Naive B cell (primary cell): ENCODE data around the gene KANSL1. TPM values are rescaled to one million over a fixed set of nuclear protein-coding genes. Genes with fewer than 3 reads are reported as not detected.
A peak's percentile ranks its signal among the peaks of the same experiment; 100 is the strongest.

ENCODE experiments used
- ATAC-seq, 2 donors: fragments of 150-1000 bp; cut with Tn5 transposase; 2 replicates each; pipeline ENCODE4 v1.10.0; 2021; ENCODE audit warnings: low read depth in 2 of 2, mild to moderate bottlenecking in 2 of 2, moderate library complexity in 2 of 2
- DNase-seq: peaks from one replicate; pipeline ENCODE4 v3.0.0; 2022
- H3K27ac Mint-ChIP-seq, 6 donors: one replicate each; pipeline ENCODE4 v1.8.0; 2020 to 2022; ENCODE audit warnings: mild to moderate bottlenecking in 6 of 6, mixed read lengths in 6 of 6, moderate library complexity in 5 of 6, inconsistent platforms in 2 of 6
- H3K27me3 Mint-ChIP-seq, 3 donors: one replicate each; pipeline ENCODE4 v1.8.0; 2021 to 2022; ENCODE audit warnings: mixed read lengths in 3 of 3, mild to moderate bottlenecking in 1 of 3
- H3K36me3 Mint-ChIP-seq, 2 donors: one replicate each; pipeline ENCODE4 v1.8.0; 2020 to 2022; ENCODE audit warnings: mixed read lengths in 2 of 2, inconsistent platforms in 1 of 2, mild to moderate bottlenecking in 1 of 2
- H3K4me1 Mint-ChIP-seq, 3 donors: one replicate each; pipeline ENCODE4 v1.8.0; 2020 to 2022; ENCODE audit warnings: mixed read lengths in 3 of 3, inconsistent platforms in 1 of 3, mild to moderate bottlenecking in 1 of 3, moderate library complexity in 1 of 3
- H3K4me3 Mint-ChIP-seq, 8 donors: one replicate each; pipeline ENCODE4 v1.8.0; 2020 to 2022; ENCODE audit warnings: mild to moderate bottlenecking in 8 of 8, mixed read lengths in 8 of 8, moderate library complexity in 8 of 8, inconsistent platforms in 2 of 8
- H3K9me3 Mint-ChIP-seq, 7 donors: one replicate each; pipeline ENCODE4 v1.8.0; 2020 to 2022; ENCODE audit warnings: mixed read lengths in 7 of 7, mild to moderate bottlenecking in 5 of 7, inconsistent platforms in 2 of 7, moderate library complexity in 1 of 7
- polyA plus RNA-seq, 6 donors: library from polyadenylated mRNA; unstranded; fragments of 300-500 nt; fragmentation: Illumina TruSeq; gene quantifications; one replicate each; pipeline ENCODE4 v1.2.3, GENCODE V29; 2021; ENCODE audit warnings: low read depth in 6 of 6

Gene KANSL1
- polyA plus RNA-seq, 6 donors from 2014 or later, result 5.8 to 27.5 (median 16.5) TPM

DNA sequence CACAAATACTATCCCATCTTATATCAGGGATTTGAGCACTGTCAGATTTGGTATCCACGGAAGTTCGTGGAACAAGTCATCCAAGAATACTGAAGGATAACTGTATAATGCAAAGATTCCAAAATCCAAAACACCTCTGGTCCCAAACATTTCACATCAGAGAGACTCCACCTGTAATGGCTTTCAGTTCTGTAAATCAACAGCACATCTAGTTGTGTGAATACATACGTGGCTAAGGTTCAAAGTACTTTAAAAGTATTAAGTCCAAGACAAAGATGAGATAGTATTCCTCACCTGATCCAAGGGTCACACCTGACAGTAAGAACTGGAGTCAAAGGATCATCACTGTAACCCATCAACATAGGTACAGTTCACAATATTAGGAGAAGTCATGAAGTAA lies 54.8 kb downstream of the KANSL1 start:
- H3K4me1 Mint-ChIP-seq, result peaks cover 76 to 94% (median 85%) of the 10 kb centered on the region in 3 donors
- H3K9me3 Mint-ChIP-seq, result no peaks in the 10 kb centered on the region
- no peak for ATAC-seq
- H3K27ac Mint-ChIP-seq, result peak overlapping the region in 2 of 6 donors; percentile 11 to 61
- H3K27me3 Mint-ChIP-seq, result no peaks in the 10 kb centered on the region
- H3K4me3 Mint-ChIP-seq, result peak overlapping the region in 1 of 8 donors; percentile 23
- DNase-seq, result no peak
- H3K36me3 Mint-ChIP-seq, result no peaks in the 10 kb centered on the region

DNA sequence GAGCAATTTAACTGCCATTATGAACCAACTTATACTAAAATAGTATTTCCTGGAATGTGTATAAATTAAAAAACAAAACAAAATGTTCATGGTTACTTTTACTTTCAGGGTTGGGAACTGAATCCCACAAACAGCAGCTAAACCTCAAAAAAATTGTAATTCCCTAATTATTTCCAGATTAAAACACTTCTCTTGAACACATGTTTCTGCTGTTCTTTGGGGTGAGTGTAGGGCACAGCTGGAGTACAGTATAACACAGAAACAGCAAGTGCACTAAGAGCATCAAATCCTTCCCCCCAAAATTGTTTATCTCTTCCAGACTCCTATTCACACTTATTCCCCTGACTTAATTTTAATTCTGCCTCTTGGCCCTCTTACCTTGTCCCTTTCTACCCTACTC lies 56.4 kb downstream of the KANSL1 start:
- DNase-seq (no peak), ATAC-seq (no peak)
- peaks cover 80 to 96% (median 94%) of the 10 kb centered on the region in 3 donors for H3K4me1 Mint-ChIP-seq
- H3K9me3 Mint-ChIP-seq, result no peaks in the 10 kb centered on the region
- no peaks in the 10 kb centered on the region for H3K36me3 Mint-ChIP-seq
- peak overlapping the region in 1 of 8 donors; percentile 40 for H3K4me3 Mint-ChIP-seq
- no peaks in the 10 kb centered on the region for H3K27me3 Mint-ChIP-seq
- peak overlapping the region in 2 of 6 donors; percentile 5 to 27 for H3K27ac Mint-ChIP-seq

DNA sequence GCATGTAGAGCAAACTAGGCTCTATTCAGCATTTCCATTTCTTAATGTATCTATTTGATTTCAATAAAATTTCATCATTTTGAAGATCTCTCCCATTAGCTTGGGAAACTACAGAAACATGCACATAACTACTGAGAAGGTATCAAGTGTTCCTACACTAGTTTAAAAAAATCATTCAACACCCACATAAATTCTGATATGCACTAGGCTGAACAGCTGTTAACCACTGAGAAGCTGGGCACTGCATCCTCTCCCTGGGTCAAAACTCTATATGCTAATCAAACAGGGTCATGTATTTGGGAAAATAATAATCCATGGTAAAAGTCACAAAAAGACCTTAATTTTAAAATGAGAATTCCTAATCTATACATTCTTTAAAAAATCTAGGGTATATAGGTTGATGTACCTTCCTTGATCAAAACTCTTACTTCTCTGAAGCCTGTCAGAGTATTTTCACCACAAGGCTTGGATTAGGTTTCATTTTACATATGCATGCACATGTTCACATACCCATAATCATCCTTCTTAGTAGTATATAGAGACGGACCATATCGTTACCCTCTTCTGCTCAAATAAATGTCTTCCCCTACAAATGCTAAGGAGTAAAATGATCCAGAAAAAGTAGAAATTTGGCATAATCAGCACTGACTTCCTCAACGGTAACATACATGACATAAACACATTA lies 57.2 kb downstream of the KANSL1 start:
- Mint-ChIP-seq H3K4me1 (peaks cover 78 to 95% (median 90%) of the 10 kb centered on the region in 3 donors), H3K4me3 (peak overlapping the region in 1 of 8 donors; percentile 2), H3K36me3 (no peaks in the 10 kb centered on the region), H3K27me3 (no peaks in the 10 kb centered on the region), H3K9me3 (no peaks in the 10 kb centered on the region), H3K27ac (peak overlapping the region in 1 of 6 donors; percentile 24)
- ATAC-seq (no peak), DNase-seq (no peak)

DNA sequence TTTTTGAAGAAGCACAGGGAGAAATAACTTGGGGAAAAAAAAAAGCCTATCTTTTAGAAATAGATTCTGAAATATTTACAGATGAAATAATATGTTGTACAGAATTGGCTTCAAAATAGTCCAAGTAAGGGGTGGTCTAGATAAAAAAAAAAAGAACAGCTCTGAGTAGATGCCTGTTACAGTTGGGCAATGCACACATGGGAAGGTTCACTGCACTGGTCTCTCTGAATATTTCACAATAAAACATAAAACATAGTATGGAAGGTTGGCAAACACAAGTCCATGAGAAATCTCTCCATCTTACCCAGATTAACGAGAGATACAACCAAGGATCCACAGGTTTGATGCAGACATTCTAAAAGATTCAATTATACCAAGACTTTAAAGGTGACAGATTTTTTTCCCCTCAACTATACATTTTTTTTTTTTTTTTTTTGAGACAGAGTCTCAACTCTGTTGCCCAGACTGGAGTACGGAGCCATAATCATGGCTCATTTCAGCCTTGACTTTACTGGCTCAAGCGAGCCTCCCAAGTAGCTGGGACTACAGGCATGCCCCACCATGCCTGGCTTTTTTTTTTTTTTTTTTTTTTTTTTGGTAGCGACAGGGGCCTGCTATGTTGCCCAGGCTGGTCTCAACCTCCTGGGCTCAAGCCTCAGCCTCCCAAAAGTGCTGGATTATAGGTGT lies 58.0 kb downstream of the KANSL1 start:
- DNase-seq (no peak), ATAC-seq (no peak)
- Mint-ChIP-seq H3K27me3 (no peaks in the 10 kb centered on the region), H3K9me3 (no peaks in the 10 kb centered on the region), H3K4me3 (no peak overlapping the region), H3K4me1 (peaks cover 79 to 95% (median 90%) of the 10 kb centered on the region in 3 donors), H3K36me3 (no peaks in the 10 kb centered on the region), H3K27ac (peak overlapping the region in 2 of 6 donors; percentile 14 to 55)

DNA sequence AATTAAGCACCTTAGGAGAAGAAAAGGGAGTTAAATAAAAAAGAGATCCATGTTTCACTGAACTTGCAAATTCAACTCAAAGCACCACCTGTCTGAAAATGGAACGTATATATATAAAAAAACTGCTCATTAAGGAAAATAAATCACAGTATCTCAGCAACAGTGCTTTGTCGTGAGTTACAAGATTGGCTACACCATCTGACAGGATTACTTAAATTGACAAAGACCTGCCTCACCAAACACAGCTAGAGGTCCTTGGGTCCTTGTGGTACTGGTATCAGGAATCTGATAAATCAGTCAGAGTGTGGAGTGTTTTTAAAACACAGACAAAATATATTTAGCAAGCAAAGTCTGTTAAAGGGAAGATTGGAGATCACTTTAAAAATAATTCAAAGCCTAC lies 63.9 kb downstream of the KANSL1 start:
- Mint-ChIP-seq H3K9me3 (peaks cover 0 to 3% (median 0%) of the 10 kb centered on the region in 7 donors), H3K4me3 (peak overlapping the region in 1 of 8 donors; percentile 44), H3K27me3 (no peaks in the 10 kb centered on the region), H3K27ac (peak overlapping the region in 5 of 6 donors; percentile 11 to 57 (median 42)), H3K4me1 (peaks cover 66 to 83% (median 67%) of the 10 kb centered on the region in 3 donors), H3K36me3 (no peaks in the 10 kb centered on the region)
- no peak for ATAC-seq
- no peak for DNase-seq

DNA sequence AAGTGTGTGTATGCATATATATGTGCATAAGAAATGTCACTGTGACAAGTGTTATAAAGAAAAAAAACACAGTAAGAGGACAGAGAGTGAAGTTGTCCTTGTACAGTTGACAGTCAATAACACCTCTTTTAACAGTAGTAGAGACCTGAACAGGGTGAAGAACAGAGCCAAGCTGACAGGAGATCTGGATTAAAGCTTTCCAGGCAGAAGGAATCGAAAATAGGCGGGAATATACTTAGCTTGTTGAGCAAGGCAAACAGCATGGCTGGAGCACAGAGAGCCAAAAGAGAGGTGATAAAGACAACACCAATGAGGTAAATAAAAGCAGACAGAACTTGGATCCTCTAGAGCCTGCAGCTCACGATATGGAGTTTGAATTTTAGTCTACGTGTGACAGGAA lies 64.8 kb downstream of the KANSL1 start:
- DNase-seq (no peak), ATAC-seq (no peak)
- Mint-ChIP-seq H3K4me3 (peak overlapping the region in 1 of 8 donors; percentile 11), H3K4me1 (peaks cover 59 to 85% (median 63%) of the 10 kb centered on the region in 3 donors), H3K9me3 (peaks cover 0 to 3% (median 0%) of the 10 kb centered on the region in 7 donors), H3K36me3 (no peaks in the 10 kb centered on the region), H3K27ac (peak overlapping the region in 5 of 6 donors; percentile 2 to 76 (median 17)), H3K27me3 (no peaks in the 10 kb centered on the region)

DNA sequence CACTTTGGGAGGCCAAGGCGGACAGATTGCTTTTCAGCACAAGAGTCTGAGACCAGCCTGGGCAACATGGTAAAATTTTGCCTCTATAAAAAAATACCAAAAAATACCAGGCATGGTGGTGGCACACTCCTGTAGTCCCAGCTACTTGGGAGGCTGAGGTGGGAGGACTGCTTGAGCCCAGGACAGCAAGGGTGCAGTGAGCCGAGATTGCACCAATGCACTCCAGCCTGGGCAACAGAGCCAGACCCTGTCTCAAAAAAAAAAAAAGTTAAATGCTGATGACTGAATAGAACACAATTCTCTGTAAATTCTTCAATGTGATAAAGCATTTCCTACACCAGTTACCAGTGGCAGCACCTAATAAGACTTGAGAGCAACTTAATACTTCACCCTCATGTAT lies 65.7 kb downstream of the KANSL1 start:
- H3K4me1 Mint-ChIP-seq, result peaks cover 55 to 84% (median 60%) of the 10 kb centered on the region in 3 donors
- DNase-seq (no peak), ATAC-seq (no peak)
- H3K27ac Mint-ChIP-seq, result peak overlapping the region in 3 of 6 donors; percentile 66 to 83 (median 76)
- H3K4me3 Mint-ChIP-seq, result no peak overlapping the region
- H3K36me3 Mint-ChIP-seq, result no peaks in the 10 kb centered on the region
- peaks cover 0 to 3% (median 0%) of the 10 kb centered on the region in 7 donors for H3K9me3 Mint-ChIP-seq
- H3K27me3 Mint-ChIP-seq, result no peaks in the 10 kb centered on the region

DNA sequence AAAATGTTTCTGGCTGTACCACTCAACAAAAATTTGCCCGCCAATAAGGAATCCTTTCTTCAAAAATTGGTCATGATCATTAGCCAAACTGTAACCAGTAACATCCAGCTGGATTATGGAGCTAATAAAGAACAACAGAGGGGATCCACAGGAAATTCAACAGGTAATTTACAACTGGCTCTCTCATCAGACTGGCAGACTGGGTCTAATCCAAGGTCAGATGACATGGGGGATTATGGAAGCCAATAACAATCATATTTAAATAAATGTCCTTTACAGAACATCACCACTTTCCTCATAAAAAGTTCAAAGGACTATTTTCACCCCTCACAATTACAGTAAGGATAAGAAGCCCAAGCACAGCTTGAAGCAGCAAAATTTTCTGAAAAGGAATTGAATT lies 66.4 kb downstream of the KANSL1 start:
- no peaks in the 10 kb centered on the region for H3K36me3 Mint-ChIP-seq
- DNase-seq (no peak), ATAC-seq (no peak)
- H3K4me1 Mint-ChIP-seq, result peaks cover 55 to 84% (median 60%) of the 10 kb centered on the region in 3 donors
- no peak overlapping the region for H3K4me3 Mint-ChIP-seq
- no peaks in the 10 kb centered on the region for H3K27me3 Mint-ChIP-seq
- H3K27ac Mint-ChIP-seq, result peak overlapping the region in 2 of 6 donors; percentile 32 to 66
- peaks cover 0 to 3% (median 0%) of the 10 kb centered on the region in 7 donors for H3K9me3 Mint-ChIP-seq

DNA sequence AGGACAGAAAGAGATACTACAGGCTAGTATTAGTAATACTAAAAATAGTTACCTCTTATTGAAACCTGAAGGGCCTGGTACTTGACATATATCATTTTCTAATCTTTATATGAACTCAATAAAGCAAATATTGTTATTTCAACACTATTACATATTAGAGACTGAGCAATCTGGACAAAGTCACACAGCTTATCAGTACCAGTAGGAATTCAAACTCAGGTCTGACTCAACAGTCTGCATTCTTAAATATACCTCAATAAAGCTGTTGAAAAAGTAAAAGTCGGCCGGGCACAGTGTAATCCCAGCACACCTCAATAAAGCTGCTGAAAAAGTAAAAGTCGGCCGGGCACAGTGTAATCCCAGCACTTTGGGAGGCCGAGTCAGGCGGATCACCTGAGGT lies 67.4 kb downstream of the KANSL1 start:
- Mint-ChIP-seq H3K4me1 (peaks cover 59 to 85% (median 63%) of the 10 kb centered on the region in 3 donors), H3K4me3 (no peak overlapping the region), H3K9me3 (peaks cover 0 to 3% (median 0%) of the 10 kb centered on the region in 7 donors), H3K36me3 (no peaks in the 10 kb centered on the region), H3K27ac (no peak overlapping the region), H3K27me3 (no peaks in the 10 kb centered on the region)
- DNase-seq (no peak), ATAC-seq (no peak)

DNA sequence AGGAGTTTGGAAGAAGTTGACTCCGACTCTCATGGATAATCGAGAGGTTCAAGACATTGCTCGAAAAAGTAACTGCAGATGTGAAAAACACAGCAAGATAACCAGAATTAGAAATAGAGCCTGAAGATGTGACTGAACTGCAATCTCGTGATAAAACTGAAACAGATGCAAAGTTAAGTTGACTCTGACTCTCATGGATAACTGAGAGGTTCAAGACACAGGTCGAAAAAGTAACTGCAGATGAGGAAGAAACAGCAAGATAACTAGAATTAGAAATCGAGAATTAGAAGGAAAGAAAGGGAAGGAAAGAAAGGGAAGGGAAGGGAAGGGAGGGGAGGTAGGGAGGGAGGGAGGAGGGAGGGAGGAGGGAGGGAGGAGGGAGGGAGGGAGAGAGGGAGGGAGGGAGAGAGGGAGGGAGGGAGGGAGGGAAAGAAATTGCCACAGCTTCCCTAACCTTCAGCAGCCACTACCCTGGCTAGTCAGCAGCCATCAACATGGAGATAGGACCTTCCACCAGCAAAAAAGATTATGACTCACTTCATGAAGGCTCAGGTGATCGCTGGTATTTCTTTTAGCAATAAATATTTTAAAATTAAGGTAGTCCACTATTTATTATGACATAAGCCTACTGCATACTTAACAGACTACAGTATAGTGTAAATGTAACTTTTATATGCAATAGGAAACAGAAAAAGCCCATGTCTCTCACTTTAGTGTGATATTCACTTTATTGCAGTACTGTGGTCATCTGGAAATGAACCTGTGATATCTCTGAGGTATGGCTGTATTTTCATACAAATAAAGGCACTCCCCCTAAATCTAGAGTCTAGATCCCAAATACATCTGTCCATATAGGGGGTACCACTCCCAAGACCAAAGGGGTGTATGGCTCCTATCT lies 68.3 kb downstream of the KANSL1 start:
- peak overlapping the region in 3 of 6 donors; percentile 26 to 64 (median 49) for H3K27ac Mint-ChIP-seq
- H3K4me3 Mint-ChIP-seq, result peak overlapping the region in 1 of 8 donors; percentile 5
- DNase-seq, result no peak
- peaks cover 57 to 81% (median 61%) of the 10 kb centered on the region in 3 donors for H3K4me1 Mint-ChIP-seq
- peaks cover 0 to 3% (median 0%) of the 10 kb centered on the region in 7 donors for H3K9me3 Mint-ChIP-seq
- H3K36me3 Mint-ChIP-seq, result no peaks in the 10 kb centered on the region
- H3K27me3 Mint-ChIP-seq, result no peaks in the 10 kb centered on the region
- no peak for ATAC-seq

DNA sequence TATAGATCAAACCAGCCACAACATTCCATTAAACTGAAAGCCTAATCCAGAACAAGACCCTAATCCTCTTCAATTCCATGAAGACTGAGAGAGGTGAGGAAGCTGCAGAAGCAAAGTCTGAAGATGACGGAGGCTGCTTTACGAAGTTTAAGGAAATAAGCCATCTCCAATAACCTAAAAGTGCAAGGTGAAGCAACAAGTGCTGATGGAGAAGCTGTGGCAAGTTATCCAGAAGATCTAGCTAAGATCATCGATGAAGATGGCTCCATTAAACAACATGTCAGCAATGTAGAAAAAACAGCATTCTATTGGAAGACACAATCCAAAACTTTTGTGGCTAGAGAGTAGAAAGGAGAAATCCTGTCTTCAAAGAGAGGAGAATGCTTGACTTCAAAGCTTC lies 69.6 kb downstream of the KANSL1 start:
- Mint-ChIP-seq H3K27ac (peak overlapping the region in 1 of 6 donors; percentile 3), H3K36me3 (no peaks in the 10 kb centered on the region), H3K27me3 (no peaks in the 10 kb centered on the region), H3K4me3 (no peak overlapping the region), H3K9me3 (peaks cover 0 to 3% (median 0%) of the 10 kb centered on the region in 7 donors), H3K4me1 (peaks cover 59 to 77% (median 62%) of the 10 kb centered on the region in 3 donors)
- ATAC-seq (no peak), DNase-seq (no peak)

DNA sequence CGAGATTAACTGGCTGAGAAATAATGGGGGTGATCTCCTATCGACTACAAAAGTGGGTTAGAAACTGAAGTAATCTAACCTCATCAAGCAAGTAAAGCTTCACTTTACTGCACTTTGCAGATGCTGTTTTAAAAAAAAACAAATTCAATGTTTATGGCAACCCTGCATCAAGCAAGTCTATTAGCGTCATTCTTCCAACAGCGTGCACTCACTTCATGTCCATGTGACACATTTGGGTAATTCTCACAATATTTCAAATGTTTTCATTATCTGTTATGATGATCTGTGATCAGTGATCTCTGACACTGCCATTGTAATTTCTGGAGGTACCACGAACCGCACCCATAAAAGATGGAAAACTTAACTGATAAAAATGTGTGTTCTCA lies 70.8 kb downstream of the KANSL1 start:
- H3K4me1 Mint-ChIP-seq, result peaks cover 51 to 73% (median 55%) of the 10 kb centered on the region in 3 donors

More for the DNA sequence above, 70.8 kb downstream of the KANSL1 start:
- DNase-seq (no peak), ATAC-seq (no peak)
- peak overlapping the region in 3 of 6 donors; percentile 23 to 68 (median 67) for H3K27ac Mint-ChIP-seq
- no peaks in the 10 kb centered on the region for H3K36me3 Mint-ChIP-seq
- peaks cover 0 to 3% (median 0%) of the 10 kb centered on the region in 7 donors for H3K9me3 Mint-ChIP-seq
- H3K4me3 Mint-ChIP-seq, result peak overlapping the region in 2 of 8 donors; percentile 1 to 21
- no peaks in the 10 kb centered on the region for H3K27me3 Mint-ChIP-seq
